H1 (cell line): ENCODE results near the gene ANAPC2. TPM values are rescaled to one million over a fixed set of nuclear protein-coding genes. Genes with fewer than 3 reads are reported as not detected.

ENCODE experiments used
- CTCF ChIA-PET: fragments of 300-600 bp; sonication (Branson Sonifier 250); formaldehyde crosslinking; loops from one replicate; lab custom pipeline; 2021; ENCODE audit not compliant: partially characterized antibody; lab: Charles Lee
- POLR2A ChIA-PET: fragments of 300-600 bp; sonication (Branson Sonifier 250); formaldehyde crosslinking; loops from one replicate; lab custom pipeline; 2021; ENCODE audit warnings: inconsistent platforms; ENCODE audit not compliant: partially characterized antibody; lab: Charles Lee
- DNase-seq, 2 experiments: peaks; one replicate each; pipeline versions ENCODE4 v3.0.0 to v3.0.0-alpha.2; 2010 to 2022; ENCODE audit warnings: low spot score in 2 of 2, low read depth in 1 of 2, mixed read lengths in 1 of 2
- FAIRE-seq: peaks from 2 replicates; lab custom pipeline; 2011; peaks lifted over from hg19 to GRCh38; lab: Jason Lieb, UNC
- H2AFZ ChIP-seq: 2 replicates; pipeline ENCODE4 v1.8.1; 2012; ENCODE audit warnings: low read length, inconsistent platforms
- H2AK5ac ChIP-seq: 2 replicates; pipeline ENCODE4 v1.6.1; 2013; ENCODE audit warnings: low read depth, low read length
- H2BK120ac ChIP-seq: replicated peaks from 2 replicates; pipeline ENCODE3; 2013; ENCODE audit warnings: low read depth, low read length, inconsistent platforms
- H2BK12ac ChIP-seq: 2 replicates; pipeline ENCODE4 v1.6.1; 2013; ENCODE audit warnings: low read depth, low read length
- H2BK15ac ChIP-seq: 2 replicates; pipeline ENCODE4 v1.6.1; 2013; ENCODE audit warnings: low read length
- H2BK20ac ChIP-seq: 2 replicates; pipeline ENCODE4 v1.6.1; 2013; ENCODE audit warnings: low read length
- H2BK5ac ChIP-seq: 2 replicates; pipeline ENCODE4 v1.6.1; 2013; ENCODE audit warnings: low read depth, low read length
- H3K14ac ChIP-seq: 2 replicates; pipeline ENCODE4 v1.6.1; 2013; ENCODE audit warnings: inconsistent platforms; ENCODE audit not compliant: insufficient read length
- H3K18ac ChIP-seq: 2 replicates; pipeline ENCODE4 v1.6.1; 2013; ENCODE audit warnings: low read length; ENCODE audit errors: extremely low read depth
- H3K23ac ChIP-seq: 2 replicates; pipeline ENCODE4 v1.6.1; 2013; ENCODE audit warnings: inconsistent platforms; ENCODE audit not compliant: insufficient read length
- H3K23me2 ChIP-seq: 2 replicates; pipeline ENCODE4 v1.6.1; 2013; ENCODE audit warnings: low read depth, low read length
- H3K27ac ChIP-seq: 2 replicates; pipeline ENCODE4 v1.6.1; 2011; ENCODE audit warnings: low read depth, low read length, inconsistent platforms
- H3K27me3 ChIP-seq, 4 experiments: replicated peaks in 1 of 4; 1 replicate in 1 of 4; 2 replicates in 3 of 4; pipeline versions ENCODE4 v1.6.1 to v1.8.1; 2011 to 2013; ENCODE audit warnings: low read length in 3 of 4, mild to moderate bottlenecking in 3 of 4, inconsistent platforms in 2 of 4, mixed read lengths in 2 of 4, moderate library complexity in 1 of 4; ENCODE audit not compliant: control insufficient read depth in 3 of 4, insufficient read depth in 3 of 4; ENCODE audit errors: extremely low read depth in 1 of 4
- H3K36me3 ChIP-seq, 4 experiments: 2 replicates each; pipeline versions ENCODE4 v1.6.1 to v1.8.1; 2011 to 2013; ENCODE audit warnings: mild to moderate bottlenecking in 4 of 4, low read length in 3 of 4, moderate library complexity in 2 of 4, control low read depth in 1 of 4, inconsistent platforms in 1 of 4; ENCODE audit not compliant: insufficient read depth in 4 of 4, control insufficient read depth in 2 of 4
- H3K4ac ChIP-seq: replicated peaks from 2 replicates; pipeline ENCODE3; 2013; ENCODE audit warnings: low read length, low read depth, mixed read lengths, inconsistent platforms; ENCODE audit not compliant: insufficient read length
- H3K4me1 ChIP-seq, 4 experiments: replicated peaks in 1 of 4; 1 replicate in 1 of 4; 2 replicates in 3 of 4; pipeline versions ENCODE4 v1.6.1 to v1.8.1; 2011 to 2013; ENCODE audit warnings: low read length in 3 of 4, inconsistent platforms in 2 of 4, mixed read lengths in 1 of 4; ENCODE audit not compliant: insufficient read depth in 4 of 4, control insufficient read depth in 3 of 4
- H3K4me2 ChIP-seq, 2 experiments: 2 replicates each; pipeline versions ENCODE4 v1.6.1 to v1.8.1; 2011 to 2013; ENCODE audit warnings: low read depth in 2 of 2, low read length in 2 of 2, control low read depth in 1 of 2, inconsistent platforms in 1 of 2, mild to moderate bottlenecking in 1 of 2; ENCODE audit not compliant: insufficient read depth in 1 of 2
- H3K4me3 ChIP-seq, 4 experiments: fragments of 200-600, 300-600 bp in 1 of 4; sonication (generic), shearing (Covaris generic), sonication (Bioruptor Twin) in 1 of 4; 2 replicates each; pipeline versions ENCODE4 v1.5.1 to v1.8.1; 2011 to 2016; ENCODE audit warnings: low read length in 4 of 4, low read depth in 3 of 4, control low read depth in 2 of 4, inconsistent platforms in 2 of 4, mild to moderate bottlenecking in 2 of 4, mixed read lengths in 1 of 4, moderate library complexity in 1 of 4; ENCODE audit not compliant: insufficient read depth in 2 of 4; ENCODE audit errors: extremely low read depth in 1 of 4
- H3K56ac ChIP-seq: replicated peaks from 2 replicates; pipeline ENCODE3; 2013; ENCODE audit warnings: low read depth, mild to moderate bottlenecking, mixed read lengths, low read length, inconsistent platforms; ENCODE audit not compliant: insufficient read length
- H3K79me1 ChIP-seq: 2 replicates; pipeline ENCODE4 v1.6.1; 2013; ENCODE audit warnings: low read depth, low read length, control low read depth
- H3K79me2 ChIP-seq, 2 experiments: 2 replicates each; pipeline versions ENCODE4 v1.6.1 to v1.8.1; 2012 to 2013; ENCODE audit warnings: low read length in 2 of 2, mild to moderate bottlenecking in 2 of 2, inconsistent platforms in 1 of 2; ENCODE audit not compliant: insufficient read depth in 2 of 2, control insufficient read depth in 1 of 2
- H3K9ac ChIP-seq, 4 experiments: replicated peaks in 1 of 4; 1 replicate in 1 of 4; 2 replicates in 3 of 4; pipeline versions ENCODE4 v1.6.1 to v1.8.1; 2011 to 2013; ENCODE audit warnings: low read depth in 3 of 4, low read length in 3 of 4, control low read depth in 2 of 4, mild to moderate bottlenecking in 2 of 4, moderate library complexity in 2 of 4, inconsistent platforms in 1 of 4; ENCODE audit errors: extremely low read depth in 1 of 4
- H3K9me3 ChIP-seq, 2 experiments: 2 replicates each; pipeline versions ENCODE4 v1.6.1 to v1.8.1; 2012 to 2013; ENCODE audit warnings: mild to moderate bottlenecking in 2 of 2, moderate library complexity in 2 of 2, control low read depth in 1 of 2, inconsistent platforms in 1 of 2, low read depth in 1 of 2, low read length in 1 of 2, mixed read lengths in 1 of 2; ENCODE audit not compliant: insufficient read depth in 2 of 2
- H4K20me1 ChIP-seq, 2 experiments: replicated peaks in 1 of 2; 2 replicates each; pipeline versions ENCODE3 to v1.8.1; 2011 to 2013; ENCODE audit warnings: inconsistent platforms in 2 of 2, low read length in 2 of 2, mild to moderate bottlenecking in 1 of 2; ENCODE audit not compliant: insufficient read depth in 2 of 2, control insufficient read depth in 1 of 2
- H4K5ac ChIP-seq: 2 replicates; pipeline ENCODE4 v1.6.1; 2013; ENCODE audit warnings: low read length, low read depth, mixed read lengths, inconsistent platforms; ENCODE audit not compliant: insufficient read length
- H4K8ac ChIP-seq: 2 replicates; pipeline ENCODE4 v1.8.0; 2013; ENCODE audit warnings: mild to moderate bottlenecking, moderate library complexity, low read length, inconsistent platforms; ENCODE audit not compliant: insufficient read depth; ENCODE audit errors: extremely low read depth
- H4K91ac ChIP-seq: replicated peaks from 2 replicates; pipeline ENCODE3; 2013; ENCODE audit warnings: low read length, mixed read lengths, inconsistent platforms; ENCODE audit not compliant: insufficient read length
- ATF2 ChIP-seq: IDR thresholded peaks from 2 replicates; pipeline ENCODE4 v1.6.1; 2012; ENCODE audit warnings: low read length, inconsistent platforms
- BACH1 ChIP-seq: IDR thresholded peaks from 2 replicates; pipeline ENCODE4 v1.6.1; 2012; ENCODE audit warnings: low read length, improper control_type of control experiment
- CEBPB ChIP-seq: IDR thresholded peaks from 2 replicates; pipeline ENCODE4 v1.6.1; 2012; ENCODE audit warnings: low read depth, low read length
- CTBP2 ChIP-seq: IDR thresholded peaks from 2 replicates; pipeline ENCODE4 v1.7.0; 2011; ENCODE audit warnings: borderline replicate concordance, mild to moderate bottlenecking, moderate library complexity, mixed read lengths, low read length; ENCODE audit not compliant: insufficient read depth, insufficient read length
- HDAC6 ChIP-seq: IDR thresholded peaks from one replicate; pipeline ENCODE4 v1.7.1; 2012; ENCODE audit warnings: low read depth, mild to moderate bottlenecking, inconsistent platforms, low read length, moderate library complexity
- JUN ChIP-seq: IDR thresholded peaks from 2 replicates; pipeline ENCODE4 v1.6.1; 2011; ENCODE audit warnings: low read depth, mild to moderate bottlenecking, improper control_type of control experiment, low read length
- RFX5 ChIP-seq: IDR thresholded peaks from 2 replicates; pipeline ENCODE4 v1.6.1; 2011; ENCODE audit warnings: low read depth, low read length, improper control_type of control experiment, borderline replicate concordance
- RNF2 ChIP-seq: fragments of 200-900, 300-1000 bp; sonication (generic); IDR thresholded peaks from 2 replicates; pipeline ENCODE4 v1.7.1; 2016; ENCODE audit warnings: borderline replicate concordance, low read depth, mild to moderate bottlenecking, antibody characterized with exemption, low read length; ENCODE audit not compliant: poor library complexity, severe bottlenecking; ENCODE audit errors: missing control alignments
- SIN3A ChIP-seq, 2 experiments: IDR thresholded peaks in 1 of 2; conservative IDR thresholded peaks in 1 of 2; 2 replicates each; pipeline ENCODE4 v1.6.1; 2011 to 2012; ENCODE audit warnings: low read length in 2 of 2, improper control_type of control experiment in 1 of 2, low read depth in 1 of 2, mild to moderate bottlenecking in 1 of 2
- TBP ChIP-seq: IDR thresholded peaks from 2 replicates; pipeline ENCODE4 v1.6.1; 2011; ENCODE audit warnings: low read depth, low read length, improper control_type of control experiment
- WGBS, 2 experiments: shearing (Covaris generic) in 1 of 2; methylation state at CpG; one replicate each; pipeline versions ENCODE4 v1.1.6 to v1.1.7; 2013 to 2015; ENCODE audit warnings: low lambda C conversion rate in 2 of 2, mixed read lengths in 2 of 2, inconsistent platforms in 1 of 2, low coverage in 1 of 2, missing lambda C conversion rate in 1 of 2; ENCODE audit not compliant: insufficient replicate concordance in 2 of 2, insufficient coverage in 1 of 2, insufficient read length in 1 of 2; ENCODE audit errors: extremely low coverage in 1 of 2, missing lambda C conversion rate in 1 of 2; 5-methylcytosine and 5-hydroxymethylcytosine counted together
- polyA plus RNA-seq, 7 experiments: library from polyadenylated mRNA; depleted of rRNA in 3 of 7; stranded (reverse) in 5 of 7; unstranded in 2 of 7; fragments of >200 nt in 5 of 7; fragments of 200-250 nt in 2 of 7; gene quantifications; 1 replicate in 5 of 7; 2 replicates in 1 of 7; 4 replicates in 1 of 7; pipeline versions ENCODE4 v1.2.1 to v1.2.3, GENCODE V29; 2011 to 2013; ENCODE audit warnings: missing spikeins in 2 of 7, mixed read lengths in 2 of 7
- total RNA-seq: library from RNA; stranded (reverse); fragmentation: NEBNext Ultra II Directional; extraction: Animal tissue kit (Norgen Biotek cat#: 25700); gene quantifications from 2 replicates; pipeline ENCODE4 v1.2.1, GENCODE V29; 2021

ANAPC2 gene
- total and polyA plus RNA-seq, 2 of the 8 experiments (the other 6 are each of a cell fraction or from before 2014, with no cell fraction given) = 30.2 to 37.7 TPM

GRCh38 chr9:137195525-137196220 is 7.3 kb upstream of the ANAPC2 start:
- CTCF ChIA-PET = interaction anchor here (0.6 to 14.0 kb wide), 17 partner anchors 9 to 167 kb away, joined by 3 to 204 read pairs (median 3); partner anchors contain the start of genes CYSRT1, LRRC26, NDOR1 and RNF208
- TF ChIP-seq RFX5 = no peak
- TF ChIP-seq JUN = no peak
- TF ChIP-seq TBP = no peak
- no peak for TF ChIP-seq CEBPB
- TF ChIP-seq RNF2 = no peak
- TF ChIP-seq BACH1 = no peak
- TF ChIP-seq SIN3A (conservative IDR thresholded peaks at IDR 0.05 in 1 of 2, IDR thresholded peaks at IDR 0.05 in 1 of 2; ENCODE audit: low read depth in 1 of 2, low read length in 2 of 2) = no peak
- TF ChIP-seq ATF2 = no peak
- TF ChIP-seq HDAC6 = no peak
- no peak for TF ChIP-seq CTBP2

More at GRCh38 chr9:137195525-137196220, 7.3 kb upstream of the ANAPC2 start:
- H3K36me3 ChIP-seq = no peaks in the 10 kb centered on the region; a peak in 1 of 8 replicates
- H2BK20ac ChIP-seq = no peak overlapping the region
- peaks cover 11 to 30% of the 10 kb centered on the region in 2 experiments for H4K20me1 ChIP-seq
- H4K8ac ChIP-seq = no peak overlapping the region
- H3K23ac ChIP-seq = no peak overlapping the region
- H3K4me3 ChIP-seq = no peak overlapping the region
- no peak overlapping the region for H2BK15ac ChIP-seq
- DNase-seq (no peak), FAIRE-seq (no peak)
- no peak overlapping the region for H3K4me2 ChIP-seq
- no peak overlapping the region for H2AFZ ChIP-seq
- POLR2A ChIA-PET = interaction anchor here (0.8 to 11.0 kb wide), 12 partner anchors 11 to 68 kb away, joined by 3 to 107 read pairs (median 6); partner anchors contain the start of genes LRRC26, NDOR1, TMEM203 and TMEM210
- H3K79me2 ChIP-seq = peaks cover 0 to 22% of the 10 kb centered on the region in 2 experiments; a peak in 1 of 4 replicates
- H3K4ac ChIP-seq = no peak overlapping the region
- WGBS, 2 experiments = 89% methylated on average over 20 of the region's 21 CpGs; no CpG with 5 or more reads in 1 of the 2 experiments
- no peaks in the 10 kb centered on the region for H3K9me3 ChIP-seq
- H3K14ac ChIP-seq = no peak overlapping the region
- peaks cover 0 to 24% (median 14%) of the 10 kb centered on the region in 4 experiments; a peak in 6 of 7 replicates for H3K4me1 ChIP-seq
- H4K91ac ChIP-seq = no peak overlapping the region
- no peak overlapping the region for H3K27ac ChIP-seq
- no peak overlapping the region for H2AK5ac ChIP-seq
- peaks cover 3% of the 10 kb centered on the region; the same call in 1 of the 2 replicates for H3K23me2 ChIP-seq
- H3K79me1 ChIP-seq = peaks cover 22% of the 10 kb centered on the region
- no peak overlapping the region for H4K5ac ChIP-seq
- no peak overlapping the region for H3K18ac ChIP-seq
- H2BK12ac ChIP-seq = no peak overlapping the region
- H3K27me3 ChIP-seq = no peaks in the 10 kb centered on the region
- H3K56ac ChIP-seq = no peak overlapping the region
- no peak overlapping the region for H2BK120ac ChIP-seq
- H2BK5ac ChIP-seq = no peak overlapping the region
- no peak overlapping the region for H3K9ac ChIP-seq
